ENCODE data around the gene SYT13.

GRCh38 chr11:45331839-45332238 is 45.7 kb upstream of the SYT13 start:
- TF ChIP-seq POLR2A (IDR thresholded peaks at IDR 0.05) = no peak
- TF ChIP-seq, protein P1, sequence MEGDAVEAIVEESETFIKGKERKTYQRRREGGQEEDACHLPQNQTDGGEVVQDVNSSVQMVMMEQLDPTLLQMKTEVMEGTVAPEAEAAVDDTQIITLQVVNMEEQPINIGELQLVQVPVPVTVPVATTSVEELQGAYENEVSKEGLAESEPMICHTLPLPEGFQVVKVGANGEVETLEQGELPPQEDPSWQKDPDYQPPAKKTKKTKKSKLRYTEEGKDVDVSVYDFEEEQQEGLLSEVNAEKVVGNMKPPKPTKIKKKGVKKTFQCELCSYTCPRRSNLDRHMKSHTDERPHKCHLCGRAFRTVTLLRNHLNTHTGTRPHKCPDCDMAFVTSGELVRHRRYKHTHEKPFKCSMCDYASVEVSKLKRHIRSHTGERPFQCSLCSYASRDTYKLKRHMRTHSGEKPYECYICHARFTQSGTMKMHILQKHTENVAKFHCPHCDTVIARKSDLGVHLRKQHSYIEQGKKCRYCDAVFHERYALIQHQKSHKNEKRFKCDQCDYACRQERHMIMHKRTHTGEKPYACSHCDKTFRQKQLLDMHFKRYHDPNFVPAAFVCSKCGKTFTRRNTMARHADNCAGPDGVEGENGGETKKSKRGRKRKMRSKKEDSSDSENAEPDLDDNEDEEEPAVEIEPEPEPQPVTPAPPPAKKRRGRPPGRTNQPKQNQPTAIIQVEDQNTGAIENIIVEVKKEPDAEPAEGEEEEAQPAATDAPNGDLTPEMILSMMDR (IDR thresholded peaks at IDR 0.05) = no peak
